Measurements from ENCODE around the gene SH3YL1.

- no peak for TF ChIP-seq CTCF (IDR thresholded peaks at IDR 0.05)
- TF ChIP-seq EZH2 (IDR thresholded peaks at IDR 0.05): no peak
- TF ChIP-seq EZH2phosphoT487 (IDR thresholded peaks at IDR 0.05): no peak
These were observed 6.4 kb downstream of the SH3YL1 start for GRCh38 chr2:257429-257828.

All from neural progenitor cell (in vitro differentiated cells).